Urothelium cell line (cell line): ENCODE measurements around the gene PACS1.

Experiments
- DNase-seq: peaks from one replicate; pipeline ENCODE4 v3.0.0; 2011; ENCODE audit warnings: low spot score, mixed read lengths
- FAIRE-seq: peaks from 2 replicates; lab custom pipeline; 2011; peaks lifted over from hg19 to GRCh38; lab: Jason Lieb, UNC

The PACS1 gene

DNA sequence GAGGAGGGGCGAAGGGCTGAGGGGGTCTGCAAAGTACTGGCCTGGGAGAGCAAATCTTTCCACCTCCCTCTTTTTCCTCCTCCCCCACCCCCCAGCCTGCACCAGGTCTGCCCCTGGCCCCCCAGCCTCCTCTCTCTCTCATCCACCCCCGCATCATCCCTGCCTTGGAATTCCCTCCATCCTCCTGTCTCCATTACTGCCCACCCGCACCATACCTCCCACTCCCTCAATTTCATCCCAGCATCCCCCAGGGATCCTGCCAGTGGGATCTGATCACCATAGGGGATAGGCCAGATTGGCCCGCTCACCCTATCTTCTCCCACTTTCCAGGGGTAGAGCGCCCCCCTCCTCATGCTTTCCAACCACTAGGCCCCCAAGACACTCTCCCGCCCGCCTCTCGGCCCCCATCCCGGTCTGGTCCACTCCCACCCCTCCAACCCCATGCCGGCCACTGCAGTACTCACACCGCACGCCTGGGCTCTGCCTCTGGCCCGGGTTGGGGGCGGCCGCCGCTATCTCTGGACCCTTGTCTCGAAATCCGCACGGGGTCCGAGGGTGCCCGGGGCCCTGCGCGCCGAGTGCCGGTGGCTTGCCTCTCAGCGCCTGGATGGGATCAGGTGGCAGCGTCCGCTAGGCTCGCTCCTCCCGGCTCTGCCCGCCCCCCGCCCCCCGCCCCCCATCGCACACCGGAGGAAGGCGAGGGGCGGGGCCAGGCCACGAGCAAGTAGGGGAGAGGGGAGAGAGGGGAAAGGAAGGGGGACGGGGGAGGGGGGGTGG lies 21.3 kb upstream of the PACS1 start, which contains the start of gene GAL3ST3:
Gene GAL3ST3, minus strand, starts transcription at position 615 of the 777 bp plus-strand sequence. CDS start 3,746 bp downstream, outside the sequence.
- FAIRE-seq (no peak), DNase-seq (no peak)

DNA sequence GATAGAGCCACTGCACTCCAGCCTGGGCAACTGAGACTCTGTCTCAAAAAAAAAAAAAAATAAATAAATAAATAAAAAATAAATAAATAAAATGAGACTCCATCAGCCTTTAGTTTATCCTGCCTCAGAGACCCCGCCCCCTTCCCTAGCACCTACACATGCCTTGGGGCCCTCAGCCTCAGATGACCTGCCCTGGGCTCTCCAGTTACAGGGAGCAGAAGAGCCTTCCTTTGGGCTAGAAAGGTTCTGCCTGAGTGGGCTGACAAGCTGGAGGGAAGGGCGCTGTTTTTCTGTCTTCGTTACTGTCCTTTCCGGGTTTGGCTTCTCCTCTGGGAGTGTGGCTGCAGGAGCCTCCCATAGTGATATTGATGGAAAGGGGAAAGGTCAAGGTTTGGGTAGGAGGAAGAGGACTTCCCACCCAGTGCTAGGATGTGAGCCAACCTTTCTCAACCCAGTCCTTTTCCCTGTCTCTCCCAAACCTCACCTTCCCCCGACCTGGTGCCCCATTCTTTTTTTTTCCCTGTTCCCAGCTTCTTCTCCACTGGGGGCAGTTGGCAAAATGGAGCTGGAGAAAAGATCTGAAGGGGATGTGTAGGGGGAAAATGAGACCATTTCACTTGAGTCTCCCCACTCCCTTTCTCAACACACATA lies 19.4 kb upstream of the PACS1 start:
- DNase-seq (no peak), FAIRE-seq (no peak)

DNA sequence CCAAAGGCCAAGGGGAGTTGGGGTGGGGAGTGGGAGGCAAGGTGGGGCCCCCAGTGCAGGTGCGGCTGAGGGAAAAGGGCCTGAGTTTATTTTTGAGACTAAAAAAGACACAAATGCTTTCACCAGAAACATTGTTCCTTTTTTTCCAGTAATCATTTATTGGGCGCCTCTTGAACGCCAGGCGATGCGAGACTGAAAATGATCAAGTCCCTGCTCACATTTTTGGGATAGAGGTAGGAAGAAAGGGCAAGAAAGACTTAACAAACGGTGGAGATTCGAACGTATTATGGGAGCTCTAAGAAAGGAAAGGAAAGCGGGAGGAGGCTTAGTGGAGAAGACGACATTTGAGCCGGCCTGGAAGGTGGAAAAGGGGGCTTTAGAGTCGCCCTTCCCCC lies 18.7 kb upstream of the PACS1 start:
- no peak for FAIRE-seq
- no peak for DNase-seq

DNA sequence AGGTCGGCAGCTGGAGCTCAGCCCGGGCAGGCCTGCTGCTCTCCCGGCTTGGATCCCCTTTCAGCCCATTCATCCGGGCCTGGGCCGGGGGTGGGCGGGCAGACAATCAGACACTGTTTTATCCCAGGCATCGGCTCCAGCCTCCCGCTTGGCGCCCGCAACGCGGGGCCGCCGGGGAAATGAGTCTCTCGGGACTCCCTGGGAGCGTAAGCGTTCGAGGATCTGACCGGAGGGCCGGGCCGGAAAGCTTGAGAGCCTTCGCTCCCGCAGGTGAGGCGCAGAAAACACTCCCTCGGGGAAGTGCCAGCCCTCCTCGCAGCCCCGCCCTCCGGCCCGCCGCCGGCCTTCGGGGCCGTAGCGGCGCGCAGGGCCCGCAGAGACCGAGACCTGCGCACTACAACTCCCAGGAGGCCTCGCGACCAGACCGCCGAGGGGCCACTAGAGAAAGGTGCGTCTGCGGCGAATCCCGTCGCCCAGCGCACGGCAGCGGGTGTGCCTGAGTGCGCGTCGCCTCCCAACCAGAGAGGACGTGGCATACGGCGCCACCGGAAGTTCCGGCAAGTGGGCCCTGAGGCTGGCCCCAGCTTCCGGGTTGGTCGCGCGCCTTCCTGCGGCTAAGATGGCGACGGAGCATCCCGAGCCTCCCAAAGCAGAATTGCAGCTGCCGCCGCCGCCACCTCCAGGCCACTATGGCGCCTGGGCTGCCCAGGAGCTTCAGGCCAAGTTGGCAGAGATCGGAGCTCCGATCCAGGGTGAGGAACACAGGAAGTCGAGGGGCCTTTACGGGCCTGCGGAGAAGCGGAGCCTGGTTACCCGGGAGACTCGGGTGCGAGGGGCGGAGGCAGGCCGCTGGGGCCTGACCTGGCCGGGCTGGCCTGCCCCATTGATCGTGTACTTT lies 18.1 kb upstream of the PACS1 start, which contains the start of gene SF3B2:
Gene SF3B2, plus strand, starts transcription at position 599 of the 898 bp plus-strand sequence. Its CDS starts 21 bp downstream, at position 620.
- peak; percentile 77 for FAIRE-seq
- peak; percentile 99 for DNase-seq

GRCh38 chr11:66052664-66052982 lies 17.4 kb upstream of the PACS1 start:
- no peak for FAIRE-seq
- DNase-seq = no peak

DNA sequence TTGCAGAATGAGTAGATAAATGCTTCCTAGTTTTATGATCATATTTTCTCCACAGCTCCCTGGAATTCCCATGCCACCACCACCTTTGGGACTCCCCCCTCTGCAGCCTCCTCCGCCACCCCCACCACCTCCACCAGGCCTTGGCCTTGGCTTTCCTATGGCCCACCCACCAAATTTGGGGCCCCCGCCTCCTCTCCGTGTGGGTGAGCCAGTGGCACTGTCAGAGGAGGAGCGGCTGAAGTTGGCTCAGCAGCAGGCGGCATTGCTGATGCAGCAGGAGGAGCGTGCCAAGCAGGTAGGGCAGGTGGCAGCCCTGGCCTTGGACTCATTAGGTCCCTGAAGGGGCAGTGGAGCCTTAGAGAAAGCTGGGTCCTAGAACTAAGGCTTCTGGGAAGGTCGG lies 15.1 kb upstream of the PACS1 start:
- FAIRE-seq = no peak
- DNase-seq = no peak

GRCh38 chr11:66056501-66056900 lies 13.6 kb upstream of the PACS1 start:
- DNase-seq = no peak
- FAIRE-seq = no peak

- no peak for FAIRE-seq
- DNase-seq = no peak
These were observed 9.9 kb upstream of the PACS1 start for GRCh38 chr11:66059966-66060680.

GRCh38 chr11:66061268-66061667 lies 8.8 kb upstream of the PACS1 start:
- DNase-seq (no peak), FAIRE-seq (no peak)

DNA sequence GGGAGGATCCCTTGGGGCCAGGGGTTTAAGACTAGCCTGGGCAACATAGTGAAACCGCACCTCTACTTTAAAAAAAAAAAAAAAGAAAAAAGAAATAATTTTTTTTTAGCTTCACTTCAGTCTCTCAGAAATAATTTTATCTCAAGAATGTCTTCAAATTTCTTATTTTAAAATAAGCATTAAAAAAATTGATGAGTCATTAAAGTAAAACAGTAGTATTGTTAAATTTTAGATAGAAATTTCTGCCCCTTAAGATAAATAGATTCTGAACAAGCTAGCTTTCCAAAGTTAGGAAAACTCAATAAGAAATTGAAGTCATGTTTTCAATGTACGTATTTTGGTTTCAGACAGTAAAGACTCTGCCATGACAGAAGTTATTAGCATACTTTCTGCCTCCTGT lies 7.7 kb upstream of the PACS1 start:
- DNase-seq = no peak
- no peak for FAIRE-seq

DNA sequence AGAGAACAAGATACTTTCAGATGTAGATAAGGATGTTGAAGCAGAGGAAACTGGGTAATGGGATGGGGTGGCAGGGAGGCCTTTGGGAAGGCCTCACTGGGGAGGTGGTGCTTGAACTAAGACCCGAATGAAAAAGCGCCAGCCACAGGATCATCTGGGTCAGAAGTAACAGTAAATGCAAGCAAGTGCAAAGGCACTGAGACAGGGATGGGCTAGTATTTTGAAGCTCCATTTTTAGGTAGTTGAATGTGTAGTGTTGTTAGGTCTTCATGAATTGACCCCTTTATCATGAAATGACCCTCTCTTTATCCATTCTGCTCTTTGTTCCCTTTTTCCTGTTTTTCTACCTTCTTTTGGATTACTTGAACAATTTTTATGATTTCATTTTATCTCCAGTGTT lies 6.2 kb upstream of the PACS1 start:
- FAIRE-seq (no peak), DNase-seq (no peak)

DNA sequence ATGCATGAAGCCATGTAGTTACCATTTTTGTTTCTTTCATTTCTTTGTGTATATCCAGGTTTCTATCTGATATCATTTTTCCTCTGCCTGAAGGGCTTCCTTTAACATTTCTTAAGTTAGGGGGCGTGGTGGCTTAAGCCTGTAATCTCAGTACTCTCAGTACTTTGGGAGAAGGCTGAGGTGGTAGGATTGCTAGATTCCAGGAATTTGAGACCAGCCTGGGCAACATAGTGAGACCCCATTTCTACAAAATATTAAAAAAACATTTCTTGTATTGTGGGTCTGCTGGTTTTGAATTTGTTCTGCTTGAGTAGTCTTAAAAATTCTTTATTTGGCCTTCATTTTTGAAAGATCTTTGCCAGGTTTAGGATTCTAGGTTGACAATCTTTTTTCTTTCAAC lies 5.5 kb upstream of the PACS1 start:
- no peak for FAIRE-seq
- DNase-seq = no peak

DNA sequence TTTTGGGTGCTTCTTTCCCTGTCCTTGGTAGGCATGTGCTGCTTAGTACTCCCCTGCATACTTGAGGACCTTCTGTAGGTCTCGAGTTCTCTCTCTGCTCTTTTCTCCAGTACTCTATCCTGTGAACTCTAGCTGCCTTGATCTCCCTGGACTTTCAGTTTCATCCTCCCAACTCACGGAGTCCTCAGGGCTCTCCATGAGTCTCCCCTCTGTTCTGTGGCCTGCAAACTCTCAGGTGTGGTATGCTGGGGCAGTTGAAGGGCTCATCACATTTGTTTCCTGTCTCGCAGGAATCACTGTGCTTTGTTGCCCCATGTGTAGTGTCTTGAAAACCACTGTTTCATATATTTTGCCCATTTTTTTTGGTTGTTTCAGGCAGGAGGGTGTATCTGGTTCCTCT lies 3.3 kb upstream of the PACS1 start:
- DNase-seq = no peak
- FAIRE-seq = no peak

GRCh38 chr11:66067640-66068039 lies 2.4 kb upstream of the PACS1 start:
- DNase-seq = no peak
- FAIRE-seq = no peak

DNA sequence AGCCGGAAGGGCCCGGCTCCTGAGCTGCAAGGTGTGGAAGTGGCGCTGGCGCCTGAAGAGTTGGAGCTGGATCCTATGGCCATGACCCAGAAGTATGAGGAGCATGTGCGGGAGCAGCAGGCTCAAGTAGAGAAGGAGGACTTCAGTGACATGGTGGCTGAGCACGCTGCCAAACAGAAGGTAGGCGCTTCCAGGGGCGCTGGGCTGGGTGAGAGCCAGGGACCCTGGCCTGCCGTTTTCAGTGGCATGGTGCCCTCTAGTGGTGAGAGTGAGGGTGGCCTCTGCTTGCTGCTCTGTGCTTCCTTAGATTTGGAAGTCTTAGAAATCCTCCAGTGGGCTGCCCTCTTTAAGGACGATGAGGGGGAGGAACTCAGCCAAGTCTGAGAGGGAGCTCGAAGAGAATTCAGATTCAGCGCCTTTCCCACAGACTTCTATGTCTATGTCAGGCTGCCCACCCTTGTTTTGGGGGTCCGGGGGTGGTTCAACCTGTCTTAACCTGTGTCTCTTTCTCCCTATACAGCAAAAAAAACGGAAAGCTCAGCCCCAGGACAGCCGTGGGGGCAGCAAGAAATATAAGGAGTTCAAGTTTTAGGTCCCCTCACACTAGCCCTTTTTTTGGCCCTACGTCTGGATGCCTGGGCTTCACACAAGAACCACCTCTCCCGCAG lies 1.8 kb upstream of the PACS1 start:
- no peak for FAIRE-seq

GRCh38 chr11:66068923-66069714 lies 953 bp upstream of the PACS1 start:
- FAIRE-seq (no peak), DNase-seq (peak; percentile 30)

More for the DNA sequence above, 1.8 kb upstream of the PACS1 start:
- peak; percentile 76 for DNase-seq

GRCh38 chr11:66070604-66071380 lies 720 bp downstream of the PACS1 start:
- FAIRE-seq (no peak), DNase-seq (peak; percentile 41)

DNA sequence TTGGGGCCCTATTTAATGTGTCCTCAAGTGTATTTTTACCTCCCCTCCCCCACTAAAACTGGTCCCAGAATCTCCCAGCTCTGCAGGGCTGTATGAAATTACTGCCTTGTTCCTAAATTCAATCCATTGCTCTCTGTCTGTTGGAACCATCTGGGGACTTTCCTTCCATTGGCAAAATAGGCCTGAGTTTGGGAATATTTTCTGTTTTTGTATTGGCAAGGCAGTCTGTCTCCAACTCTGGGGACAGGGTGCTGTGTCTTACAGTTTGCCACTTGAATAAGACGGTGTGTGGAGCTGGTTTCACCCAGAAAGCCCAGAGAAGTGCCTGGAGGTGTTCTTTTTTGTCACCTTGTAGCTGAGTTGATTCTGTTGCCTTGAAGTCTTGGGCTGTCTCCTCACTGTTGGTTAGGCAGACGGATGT lies 1.3 kb downstream of the PACS1 start:
- FAIRE-seq (no peak), DNase-seq (no peak)

DNA sequence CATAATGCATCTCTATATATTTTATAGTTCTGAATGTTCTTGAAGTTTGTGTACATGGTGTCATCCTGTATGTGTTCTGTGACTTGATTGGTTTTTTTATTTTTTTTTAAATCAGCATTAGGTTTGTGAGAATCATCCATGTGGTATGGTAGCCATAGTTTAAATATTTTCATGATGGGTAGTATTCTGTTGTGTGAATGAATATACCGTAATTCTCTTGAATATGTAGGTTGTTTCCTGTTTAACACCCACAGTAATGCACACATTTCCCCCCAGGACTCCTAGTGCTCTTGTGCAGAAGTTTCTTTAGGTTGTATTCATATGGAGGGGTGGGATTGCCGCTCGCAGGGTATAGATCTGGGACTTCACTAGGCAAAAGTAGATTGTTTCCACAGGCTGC lies 2.0 kb downstream of the PACS1 start:
- DNase-seq = no peak

More for the DNA sequence above, 2.0 kb downstream of the PACS1 start:
- no peak for FAIRE-seq
